Stimulated activated CD4-positive, alpha-beta T cell treated with anti-CD3 and anti-CD28 coated beads, Interleukin-12 subunit alpha, Interleukin-12 subunit beta, amount 100 ng/mL, for 4 hours (primary cell): Measurements from ENCODE around the gene TNFRSF8.
"Not testable (repeated sequence)": the region's sequence is repeated elsewhere in the genome, so short reads cannot be mapped to it uniquely, and the experiment has no call there.

Source experiments
- DNase-seq: peaks from one replicate; pipeline ENCODE4 v3.0.0-alpha.2; 2020

The TNFRSF8 gene

DNA sequence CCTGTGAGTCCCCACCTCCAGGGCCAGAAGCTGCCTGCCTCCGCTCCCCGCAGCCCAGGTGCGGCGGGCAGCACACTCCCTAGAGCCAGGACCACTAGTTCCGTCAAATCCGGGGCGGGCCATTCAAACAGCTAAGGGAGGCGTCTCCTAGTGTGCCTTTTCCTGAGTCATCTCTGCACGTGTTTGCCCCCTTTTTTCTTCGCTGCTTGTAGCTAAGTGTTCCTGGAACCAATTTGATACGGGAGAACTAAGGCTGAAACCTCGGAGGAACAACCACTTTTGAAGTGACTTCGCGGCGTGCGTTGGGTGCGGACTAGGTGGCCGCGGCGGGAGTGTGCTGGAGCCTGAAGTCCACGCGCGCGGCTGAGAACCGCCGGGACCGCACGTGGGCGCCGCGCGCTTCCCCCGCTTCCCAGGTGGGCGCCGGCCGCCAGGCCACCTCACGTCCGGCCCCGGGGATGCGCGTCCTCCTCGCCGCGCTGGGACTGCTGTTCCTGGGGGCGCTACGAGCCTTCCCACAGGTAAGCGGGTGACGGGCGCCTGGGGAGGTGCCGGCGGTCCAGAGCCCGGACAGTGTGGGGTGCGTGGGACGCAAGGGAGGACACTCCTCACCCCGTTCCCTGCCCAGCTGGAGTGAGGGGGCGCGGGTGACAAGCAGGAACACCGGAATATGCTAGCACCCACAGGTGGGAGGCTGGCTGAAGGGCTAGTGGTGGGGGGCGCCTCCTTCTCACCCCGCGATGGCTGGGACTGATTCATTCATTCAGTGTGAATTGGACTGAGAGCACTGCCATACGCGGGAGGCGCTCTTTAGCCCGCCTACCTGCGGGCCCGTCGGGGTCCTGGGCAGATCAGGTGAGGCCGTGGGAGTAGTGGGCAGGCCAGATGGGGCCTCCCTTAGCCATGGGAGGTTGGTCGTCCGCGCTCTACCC, at the start of gene TNFRSF8:
Gene TNFRSF8, plus strand, starts transcription at position 163 of the 932 bp plus-strand sequence. Its CDS starts 296 bp downstream, at position 459.
- DNase-seq, result peak; percentile 44

DNA sequence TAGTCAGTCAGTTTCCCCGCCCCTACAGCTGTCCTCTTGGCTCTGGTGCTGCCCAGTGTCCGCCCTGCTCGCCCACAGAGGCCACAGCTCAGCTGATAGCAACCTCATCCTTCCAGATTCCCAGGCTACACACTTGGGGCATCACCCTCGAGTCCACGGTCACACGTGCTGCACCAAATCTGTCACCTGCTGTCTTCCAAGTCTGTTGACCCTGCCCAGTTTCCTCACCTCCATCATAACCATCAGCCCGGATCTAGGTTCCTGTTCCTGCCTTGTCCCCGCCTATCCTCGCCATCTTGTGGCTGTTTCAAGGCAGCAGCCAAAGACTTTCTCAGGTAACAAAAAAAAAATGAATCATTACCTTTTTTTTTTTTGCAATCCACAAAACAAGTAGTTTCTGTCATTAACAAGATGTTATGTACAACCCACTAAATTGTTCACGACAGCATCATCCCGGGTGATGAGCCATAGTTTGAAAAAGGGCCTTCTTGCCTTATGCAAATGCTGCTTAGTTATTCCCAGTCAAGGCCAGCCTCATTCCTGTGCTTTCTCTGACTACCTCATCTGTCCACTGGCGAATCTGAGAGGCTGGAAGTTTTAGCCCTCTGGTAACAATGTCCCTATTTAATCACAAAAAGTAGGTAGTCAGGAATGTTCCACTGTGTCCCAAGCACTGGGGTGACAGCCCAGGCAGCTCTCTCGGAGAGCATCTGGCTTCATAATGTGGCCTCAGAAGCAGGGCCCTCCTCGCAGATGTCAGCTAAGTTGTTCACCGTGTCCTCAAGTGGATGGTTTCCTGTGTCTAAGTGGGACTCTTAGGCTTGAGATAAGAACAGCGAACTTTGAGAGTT, 48.7 kb upstream of the TNFRSF8 start:
- DNase-seq, result no peak

DNA sequence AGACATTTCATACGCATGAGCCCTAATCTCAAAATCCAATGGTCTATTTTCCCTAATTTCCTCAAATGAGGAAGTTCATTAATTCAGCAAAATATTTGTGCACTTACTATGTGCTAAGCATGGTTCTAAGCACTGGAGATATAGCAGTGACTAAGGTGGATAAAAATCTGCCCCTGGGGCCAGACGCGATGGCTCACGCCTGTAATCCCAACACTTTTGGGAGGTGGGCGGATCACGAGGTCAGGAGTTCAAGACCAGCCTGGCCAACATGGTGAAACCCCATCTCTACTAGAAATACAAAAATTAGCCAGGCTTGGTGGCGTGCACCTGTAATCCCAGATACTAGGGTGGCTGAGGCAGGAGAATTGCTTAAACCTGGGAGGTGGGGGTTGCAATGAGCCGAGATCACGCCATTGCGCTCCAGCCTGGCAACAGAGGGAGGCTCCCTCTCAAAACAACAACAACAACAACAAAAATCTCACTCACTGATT, 48.1 kb upstream of the TNFRSF8 start:
- no peak for DNase-seq

DNA sequence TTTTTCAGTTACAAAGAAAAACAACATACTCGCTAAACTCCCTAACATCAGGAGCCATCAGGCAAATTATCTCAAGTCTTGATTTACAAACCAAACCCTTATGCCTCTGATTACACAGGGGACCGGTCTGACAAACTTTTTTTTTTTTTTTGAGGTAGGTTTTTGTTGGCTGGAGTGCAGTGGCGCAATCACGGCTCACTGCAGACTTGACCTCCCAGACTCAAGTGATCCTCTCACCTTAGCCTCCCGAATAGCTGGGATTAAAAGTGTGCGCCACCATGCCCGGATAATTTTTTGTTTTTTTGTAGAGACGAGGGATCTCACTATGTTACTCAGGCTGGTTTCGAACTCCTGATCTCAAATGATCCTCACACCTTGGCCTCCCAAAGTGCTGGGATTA, 47.6 kb upstream of the TNFRSF8 start:
- DNase-seq, result no peak

DNA sequence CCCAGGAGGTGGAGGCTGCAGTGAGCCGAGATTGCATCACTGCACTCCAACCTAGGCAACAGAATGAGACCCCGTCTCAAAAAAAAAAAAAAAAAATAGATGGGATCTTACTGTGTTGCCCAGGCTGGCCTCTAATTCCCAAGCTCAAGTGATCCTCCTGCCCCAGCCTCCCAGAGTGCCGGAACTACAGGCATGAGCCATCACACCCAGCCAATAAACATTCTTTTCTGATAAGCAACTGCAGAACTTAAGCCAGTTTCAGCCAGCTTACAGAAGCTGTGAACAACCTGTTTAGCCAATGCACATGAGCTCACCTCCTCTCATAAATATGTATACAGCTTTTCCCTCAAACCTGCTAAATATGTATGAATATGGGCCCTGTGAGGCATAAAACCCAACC, 46.9 kb upstream of the TNFRSF8 start:
- DNase-seq, result no peak

DNA sequence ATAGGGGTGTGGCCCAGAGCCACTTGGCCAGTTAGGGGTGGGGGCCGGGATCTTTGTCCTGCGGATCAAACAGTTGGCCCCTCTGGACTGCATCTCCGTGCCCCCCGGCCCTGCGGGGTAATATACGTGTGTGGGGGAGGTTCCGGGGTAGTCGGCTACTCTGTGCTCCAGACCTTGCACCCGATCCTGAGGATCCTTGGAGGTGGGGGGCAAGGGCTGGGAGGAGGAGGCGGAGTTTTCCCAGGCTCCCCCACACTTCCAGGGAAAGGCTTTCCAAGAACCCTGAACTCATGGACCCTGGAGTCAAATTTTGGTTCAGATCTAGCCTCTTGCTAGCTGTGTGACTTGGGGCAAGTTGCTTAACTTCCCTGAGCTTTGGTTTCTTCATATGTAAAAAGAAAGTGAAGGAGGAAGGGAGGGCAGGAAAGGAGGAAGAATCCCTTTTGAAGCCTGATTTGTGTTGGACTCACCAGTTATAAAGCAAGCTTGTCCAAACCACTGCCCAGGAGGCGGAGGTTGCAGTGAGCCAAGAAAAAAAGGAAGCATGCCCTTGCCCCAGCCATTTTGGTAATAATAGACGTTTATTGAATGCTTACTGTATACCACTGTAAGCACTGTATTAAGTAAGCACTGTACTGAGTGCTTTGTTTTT, 43.1 kb upstream of the TNFRSF8 start:
- DNase-seq, result no peak

DNA sequence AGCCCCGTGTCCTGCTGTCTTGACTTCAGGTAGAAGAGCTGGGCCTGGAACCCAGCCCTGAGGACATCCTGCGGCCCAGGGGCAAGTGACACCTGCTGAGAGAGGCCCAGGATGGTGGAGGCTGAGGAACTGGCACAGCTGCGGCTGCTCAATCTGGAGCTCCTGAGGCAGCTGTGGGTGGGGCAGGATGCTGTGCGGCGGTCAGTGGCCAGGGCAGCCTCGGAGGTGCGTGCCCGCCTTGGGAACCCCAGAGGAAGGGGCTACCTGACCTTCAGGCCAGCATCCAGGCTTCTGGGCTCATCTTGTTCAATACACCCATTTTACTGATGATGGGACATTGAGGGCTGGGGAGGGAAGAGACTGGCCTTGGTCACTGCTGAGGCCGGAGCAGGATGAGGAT, 41.5 kb upstream of the TNFRSF8 start:
- DNase-seq, result no peak

DNA sequence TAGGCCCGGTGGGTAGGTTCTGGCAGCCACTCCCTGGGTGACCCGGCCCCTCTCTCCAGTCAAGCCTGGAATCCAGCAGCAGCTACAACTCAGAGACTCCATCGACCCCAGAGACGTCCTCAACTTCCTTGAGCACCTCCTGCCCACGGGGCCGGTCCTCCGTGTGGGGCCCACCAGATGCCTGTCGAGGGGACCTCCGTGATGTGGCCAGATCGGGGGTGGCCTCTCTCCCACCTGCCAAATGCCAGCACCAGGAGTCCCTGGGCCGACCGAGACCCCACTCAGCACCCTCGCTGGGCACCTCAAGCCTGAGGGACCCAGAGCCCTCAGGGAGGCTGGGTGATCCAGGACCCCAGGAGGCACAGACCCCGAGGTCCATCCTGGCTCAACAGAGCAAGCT, 41.1 kb upstream of the TNFRSF8 start:
- no peak for DNase-seq

DNA sequence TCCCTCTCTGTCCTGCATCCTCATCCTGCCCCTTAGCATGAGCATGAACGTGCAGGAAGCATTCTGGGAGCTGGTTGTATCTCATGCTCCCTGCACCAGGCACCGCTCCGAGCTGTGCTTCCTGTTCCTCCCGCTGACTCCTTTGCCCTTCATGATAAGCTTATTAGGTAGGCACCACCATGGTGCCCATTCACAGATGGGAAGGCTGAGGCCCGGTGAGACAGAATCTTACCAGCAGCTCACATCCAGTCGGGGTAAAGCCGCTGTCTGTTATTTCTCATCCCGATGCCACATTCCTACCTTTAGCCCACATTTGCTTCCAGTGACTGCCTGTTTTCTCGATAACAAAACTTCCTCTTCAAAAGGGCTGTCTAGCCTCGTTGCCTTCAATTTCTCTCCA, 36.5 kb upstream of the TNFRSF8 start:
- DNase-seq, result no peak

DNA sequence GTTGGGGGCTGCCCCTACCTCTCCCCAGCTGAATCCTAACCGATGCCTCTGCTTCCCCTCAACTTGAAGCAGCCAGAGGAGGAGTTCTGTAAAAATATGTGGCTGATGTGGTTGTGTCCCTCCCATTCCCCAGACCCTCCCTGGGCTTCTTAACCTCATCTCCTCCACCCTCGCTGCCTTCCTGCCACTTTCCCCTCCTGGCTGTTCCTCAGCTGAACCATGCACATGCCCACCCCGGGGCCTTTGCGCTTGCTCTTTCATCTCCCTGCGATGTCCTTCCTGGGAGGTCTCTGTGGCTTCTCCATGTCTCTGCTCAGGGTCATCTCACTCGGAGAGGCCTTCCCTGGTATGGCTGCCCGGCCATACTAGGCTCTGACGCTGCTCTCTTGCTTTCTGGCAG, 34.9 kb upstream of the TNFRSF8 start:
- DNase-seq, result no peak

DNA sequence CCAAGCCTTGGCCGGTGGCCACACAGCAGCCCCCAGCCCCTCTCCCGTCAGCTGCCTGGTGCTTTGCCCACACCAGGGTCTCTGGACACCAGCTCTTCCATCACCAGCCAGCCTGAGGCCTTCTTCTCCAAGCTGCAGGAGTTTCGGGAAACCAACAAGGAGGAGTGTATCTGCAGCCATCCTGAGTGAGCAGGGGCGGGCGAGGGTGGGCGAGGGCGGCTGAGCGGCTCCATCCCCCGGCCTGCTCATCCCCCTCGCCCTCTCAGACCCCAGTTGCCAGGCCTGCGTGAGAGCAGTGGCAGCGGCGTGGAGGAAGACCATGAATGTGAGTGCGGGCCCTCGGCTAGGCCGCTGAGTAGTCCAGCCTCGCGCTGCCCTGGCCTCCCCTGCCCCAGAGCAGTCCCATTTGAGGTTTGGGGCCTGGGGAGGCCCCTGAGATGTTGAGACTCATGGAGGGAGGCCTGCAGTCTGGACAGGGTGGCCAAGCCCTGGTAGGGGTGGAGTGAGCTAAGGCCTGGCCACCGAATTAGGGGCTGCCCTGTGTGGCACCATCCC, 34.1 kb upstream of the TNFRSF8 start:
- DNase-seq, result no peak

DNA sequence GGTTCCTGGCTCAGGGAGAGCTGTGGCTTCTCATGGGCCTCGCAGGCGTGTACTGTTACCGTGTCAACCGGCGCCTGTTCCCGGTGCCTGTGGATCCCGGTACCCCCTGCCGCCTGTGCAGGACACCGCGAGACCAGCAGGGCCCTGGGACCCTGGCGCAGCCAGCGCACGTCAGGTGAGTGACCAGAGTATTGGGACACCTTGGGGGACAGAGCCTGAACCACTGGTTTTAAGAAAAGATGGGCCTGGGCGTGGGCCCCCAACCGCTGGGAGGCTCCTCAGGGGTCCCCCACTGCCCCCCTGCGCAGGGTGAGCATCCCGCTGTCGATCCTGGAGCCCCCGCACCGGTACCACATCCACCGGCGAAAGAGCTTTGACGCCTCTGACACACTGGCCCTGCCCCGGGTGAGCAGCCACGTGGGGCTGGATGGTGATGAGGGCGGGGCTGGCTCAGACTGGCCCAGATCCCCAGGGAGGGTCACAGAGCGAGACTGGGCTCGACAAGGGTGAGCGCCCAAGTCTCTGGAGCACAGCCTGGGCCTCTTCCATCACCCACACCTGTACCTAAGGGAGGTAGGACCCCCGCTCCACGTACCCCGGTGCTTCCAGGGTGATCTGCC, 33.3 kb upstream of the TNFRSF8 start:
- no peak for DNase-seq

DNA sequence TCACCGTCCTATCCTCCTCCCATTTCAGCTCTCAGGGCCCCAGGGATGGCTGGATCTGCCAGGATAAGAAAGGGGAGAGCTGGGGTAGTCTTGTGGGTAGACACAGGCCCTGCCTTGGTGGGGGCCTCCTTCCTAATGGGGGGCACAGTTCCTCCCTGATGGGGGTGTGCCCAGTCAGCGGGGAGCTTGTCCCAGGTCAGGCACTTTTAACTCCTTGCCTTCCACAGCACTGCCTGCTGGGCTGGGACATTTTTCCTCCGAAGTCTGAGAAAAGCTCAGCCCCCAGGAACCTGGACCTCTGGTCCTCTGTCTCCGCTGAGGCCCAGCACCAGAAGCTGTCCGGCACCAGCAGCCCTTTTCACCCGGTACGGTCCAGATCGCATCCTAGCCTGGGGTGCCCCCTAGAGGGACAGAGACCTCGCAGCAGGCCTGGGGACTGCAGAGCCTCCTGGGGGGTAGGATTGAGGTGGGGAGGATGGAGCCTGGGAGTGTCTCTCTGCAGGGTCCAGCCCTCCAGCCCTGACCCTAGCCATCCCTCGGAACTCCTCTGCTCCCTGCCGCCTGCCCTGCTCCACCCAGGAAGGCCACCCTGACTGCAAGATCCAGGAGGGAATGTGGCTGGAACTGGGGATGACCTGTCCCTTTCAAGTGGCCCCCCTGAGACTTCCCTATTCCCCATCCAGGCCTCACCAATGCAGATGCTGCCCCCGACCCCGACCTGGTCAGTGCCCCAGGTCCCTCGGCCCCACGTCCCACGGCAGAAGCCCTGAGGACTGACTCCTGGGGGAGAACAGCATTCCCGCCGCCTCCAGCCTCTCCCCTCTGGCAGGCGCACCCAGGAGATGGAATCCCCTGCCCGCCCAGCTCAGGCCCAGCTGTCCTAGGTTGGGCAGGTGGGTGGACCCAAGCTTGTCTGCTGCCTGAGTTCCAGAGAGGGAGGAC, 31.8 kb upstream of the TNFRSF8 start:
- DNase-seq, result peak; percentile 37

DNA sequence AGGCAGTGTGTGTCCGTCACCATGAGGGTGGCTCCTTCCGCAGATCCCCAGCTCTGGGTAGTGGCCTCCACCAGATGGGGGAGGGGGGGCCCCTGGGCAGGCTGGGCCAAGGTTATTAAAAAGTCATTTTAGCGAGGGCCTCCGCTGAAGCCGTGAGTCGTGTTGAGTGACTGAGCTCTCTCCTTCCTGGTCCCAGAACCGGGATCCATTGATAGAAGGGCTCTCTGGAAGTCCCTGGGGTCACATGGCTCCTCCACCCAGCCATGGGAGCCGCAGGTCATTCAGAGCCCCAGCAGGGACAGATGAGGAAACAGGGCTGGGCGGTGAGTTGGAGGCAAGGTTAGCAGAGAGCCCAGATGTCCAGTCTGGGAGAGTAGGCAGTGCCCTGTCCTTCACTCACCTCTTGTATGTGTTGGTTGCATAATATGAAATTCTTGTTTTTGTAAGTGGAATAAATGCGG, 30.9 kb upstream of the TNFRSF8 start:
- no peak for DNase-seq

DNA sequence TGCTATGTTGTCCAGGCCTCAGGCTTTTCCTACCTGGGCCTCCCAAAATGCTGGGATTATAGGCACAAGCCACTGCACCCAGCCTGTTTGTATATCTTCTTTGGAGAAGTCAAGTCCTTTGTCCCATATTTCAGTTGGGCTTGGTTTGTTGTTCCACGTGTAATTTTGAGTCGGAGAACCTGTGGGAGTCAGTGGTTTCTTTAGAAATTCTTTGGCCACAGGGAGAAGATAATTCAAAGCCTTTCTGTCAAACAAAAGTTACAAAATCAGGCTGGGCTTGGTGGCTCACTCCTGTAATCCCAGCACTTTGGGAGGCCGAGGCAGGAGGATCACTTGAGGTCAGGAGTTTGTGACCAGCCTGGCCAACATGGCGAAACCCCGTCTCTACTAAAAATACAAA, 29.7 kb upstream of the TNFRSF8 start:
- DNase-seq, result not testable (repeated sequence)

DNA sequence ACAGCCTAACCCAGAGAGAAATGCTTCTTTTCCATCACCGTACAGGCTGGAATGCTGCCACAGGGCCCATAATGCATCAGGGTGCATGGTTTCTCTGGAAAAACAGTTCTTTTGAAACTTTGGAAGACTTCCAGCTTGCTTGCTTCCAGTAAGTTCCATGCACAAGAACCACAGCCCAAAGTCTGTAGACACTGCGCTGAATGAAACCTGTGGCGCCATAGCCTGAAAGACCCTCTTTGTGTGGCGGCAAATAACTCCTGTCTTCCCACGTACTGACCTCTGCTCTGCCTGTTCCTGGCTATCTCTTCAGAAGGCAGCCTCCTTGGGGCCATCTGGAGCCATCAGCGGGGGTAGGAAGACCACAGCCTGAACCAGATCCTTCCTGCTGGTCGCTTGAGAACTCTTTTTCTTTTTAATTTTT, 28.7 kb upstream of the TNFRSF8 start:
- no peak for DNase-seq

DNA sequence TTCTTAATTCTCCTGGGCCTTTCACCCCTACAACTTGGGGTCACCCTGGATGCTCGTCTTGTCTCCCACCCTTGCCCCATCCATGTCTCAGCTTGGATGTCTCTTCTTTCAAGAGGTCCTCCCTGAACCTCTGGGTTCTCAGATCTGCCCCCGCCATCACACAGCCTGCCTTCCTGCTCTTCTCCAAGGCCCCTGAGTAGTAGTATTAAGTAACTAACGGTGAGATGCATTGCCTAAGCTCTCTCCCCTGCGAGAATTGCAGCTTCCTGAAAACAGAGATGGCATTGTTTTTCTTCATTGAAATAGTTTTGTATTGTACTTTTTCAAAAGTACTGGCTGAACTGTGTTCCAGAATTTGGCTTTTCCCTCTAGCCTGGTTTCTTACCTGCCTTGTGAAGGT, 27.8 kb upstream of the TNFRSF8 start:
- no peak for DNase-seq

DNA sequence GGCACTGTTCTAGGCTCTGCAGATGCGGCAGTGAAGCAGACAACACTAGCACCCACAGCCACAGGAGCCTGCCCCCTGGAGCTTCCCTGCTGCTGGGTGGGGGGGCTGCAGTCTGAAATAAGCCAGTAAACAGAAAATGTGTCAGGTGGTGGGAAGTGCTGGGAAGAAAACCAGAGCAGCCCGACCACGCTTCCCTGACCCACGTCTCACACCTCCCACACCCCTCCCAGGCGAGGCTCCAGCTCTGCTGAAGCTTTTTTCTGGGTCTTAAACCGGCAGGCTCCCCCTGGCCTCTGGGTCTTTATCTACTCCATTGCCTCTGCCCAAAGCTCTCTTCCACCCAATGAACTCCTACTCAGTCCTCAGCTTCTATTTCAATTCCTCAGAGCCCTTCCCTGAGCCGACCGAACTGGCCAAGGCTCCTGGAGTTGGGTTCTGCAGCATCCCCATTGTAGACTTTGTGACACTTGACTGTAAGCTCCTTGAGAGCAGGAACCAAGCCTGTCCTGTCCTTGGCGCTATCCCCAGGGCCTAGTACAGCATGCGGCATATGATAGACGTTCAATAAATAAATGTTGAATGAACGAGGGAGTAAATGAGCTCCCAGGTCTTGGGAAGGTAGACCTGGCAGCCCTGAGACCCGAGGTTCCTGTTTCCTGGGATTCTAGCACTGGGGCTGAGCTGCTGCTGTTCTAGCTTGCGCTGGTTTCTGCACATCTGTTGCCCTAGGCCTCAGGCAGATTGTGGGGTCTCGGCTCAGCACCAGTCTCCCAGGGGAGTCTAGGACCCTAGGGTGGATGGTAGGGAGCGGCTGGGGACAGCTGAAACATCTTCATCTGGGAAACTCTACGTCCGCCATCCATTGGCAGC, 25.4 kb upstream of the TNFRSF8 start:
- no peak for DNase-seq

DNA sequence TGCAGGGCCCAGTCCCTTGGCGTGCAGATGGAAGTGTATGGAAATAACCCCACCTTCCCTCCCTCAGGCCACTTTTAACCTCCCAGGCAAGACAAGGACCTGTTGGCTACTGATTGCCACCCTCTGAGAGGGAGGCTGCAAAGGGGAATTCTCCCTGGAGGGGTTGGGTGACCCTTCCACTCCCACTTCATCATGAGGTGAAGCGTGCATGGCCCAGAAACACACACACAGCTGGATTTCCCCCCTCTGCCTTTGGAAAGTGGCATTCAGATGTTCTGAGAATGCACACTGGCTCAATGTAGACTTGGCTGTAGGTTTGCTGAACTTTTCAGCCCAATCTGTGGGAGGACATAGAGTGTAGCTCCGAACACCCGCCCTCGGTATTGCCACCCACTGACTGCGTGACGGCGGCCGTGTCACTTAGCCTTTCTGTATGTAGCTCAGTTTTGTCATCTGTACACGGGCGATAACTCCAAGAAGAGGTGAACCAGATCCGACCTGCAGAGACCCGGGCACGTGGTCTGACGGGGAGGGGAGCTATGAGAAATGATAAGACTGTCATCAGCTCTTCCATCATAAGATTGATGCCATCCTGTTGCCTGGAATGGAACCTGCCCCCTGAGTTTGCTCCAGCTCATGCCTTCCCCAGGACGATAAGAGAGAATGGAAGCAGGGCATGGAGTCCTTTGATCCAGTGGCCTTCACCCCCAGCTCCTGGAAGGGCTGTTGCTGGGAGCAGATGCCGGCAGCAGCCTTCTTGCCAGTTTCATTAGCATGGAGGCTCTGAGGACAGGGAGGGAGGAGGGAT, 24.5 kb upstream of the TNFRSF8 start:
- no peak for DNase-seq
